Measurements from ENCODE around the gene ADRB2. TPM values are rescaled to one million over a fixed set of nuclear protein-coding genes. Genes with fewer than 3 reads are reported as not detected.

Gene ADRB2
- total RNA-seq, 1 donor from 2014 or later: 0.36 TPM

GRCh38 chr5:148808864-148809642, 17.4 kb upstream of the ADRB2 start:
- Mint-ChIP-seq H3K27me3 (ENCODE audit: unreplicated experiment) (no peaks in the 10 kb centered on the region), H3K4me3 (ENCODE audit: unreplicated experiment) (no peak overlapping the region), H3K27ac (ENCODE audit: unreplicated experiment) (peak overlapping the region; percentile 40), H3K36me3 (ENCODE audit: low read depth, unreplicated experiment) (no peaks in the 10 kb centered on the region), H3K4me1 (ENCODE audit: unreplicated experiment) (peaks cover 39% of the 10 kb centered on the region), H3K9me3 (ENCODE audit: unreplicated experiment) (no peaks in the 10 kb centered on the region)
- TF ChIP-seq CTCF (IDR thresholded peaks at IDR 0.05; ENCODE audit: unreplicated experiment): no peak
- DNase-seq (ENCODE audit: low spot score): no peak

- Mint-ChIP-seq H3K27ac (ENCODE audit: unreplicated experiment) (peak overlapping the region; percentile 12), H3K9me3 (ENCODE audit: unreplicated experiment) (no peaks in the 10 kb centered on the region), H3K4me3 (ENCODE audit: unreplicated experiment) (no peak overlapping the region), H3K36me3 (ENCODE audit: low read depth, unreplicated experiment) (no peaks in the 10 kb centered on the region), H3K4me1 (ENCODE audit: unreplicated experiment) (peaks cover 39% of the 10 kb centered on the region), H3K27me3 (ENCODE audit: unreplicated experiment) (no peaks in the 10 kb centered on the region)
- no peak for DNase-seq (ENCODE audit: low spot score)
- TF ChIP-seq CTCF (IDR thresholded peaks at IDR 0.05; ENCODE audit: unreplicated experiment): no peak
Observed at GRCh38 chr5:148809781-148810524, 16.5 kb upstream of the ADRB2 start.

- no peak overlapping the region for H3K4me3 Mint-ChIP-seq (ENCODE audit: unreplicated experiment)
- H3K27me3 Mint-ChIP-seq (ENCODE audit: unreplicated experiment): no peaks in the 10 kb centered on the region
- H3K27ac Mint-ChIP-seq (ENCODE audit: unreplicated experiment): no peak overlapping the region
- no peak for DNase-seq (ENCODE audit: low spot score)
- peaks cover 33% of the 10 kb centered on the region for H3K4me1 Mint-ChIP-seq (ENCODE audit: unreplicated experiment)
- no peaks in the 10 kb centered on the region for H3K36me3 Mint-ChIP-seq (ENCODE audit: low read depth, unreplicated experiment)
- no peak for TF ChIP-seq CTCF (IDR thresholded peaks at IDR 0.05; ENCODE audit: unreplicated experiment)
- no peaks in the 10 kb centered on the region for H3K9me3 Mint-ChIP-seq (ENCODE audit: unreplicated experiment)
Observed at GRCh38 chr5:148810823-148811222, 15.6 kb upstream of the ADRB2 start.

GRCh38 chr5:148811756-148812155, 14.7 kb upstream of the ADRB2 start:
- Mint-ChIP-seq H3K4me3 (ENCODE audit: unreplicated experiment) (no peak overlapping the region), H3K27me3 (ENCODE audit: unreplicated experiment) (peaks cover 2% of the 10 kb centered on the region), H3K9me3 (ENCODE audit: unreplicated experiment) (no peaks in the 10 kb centered on the region), H3K27ac (ENCODE audit: unreplicated experiment) (no peak overlapping the region), H3K4me1 (ENCODE audit: unreplicated experiment) (peaks cover 35% of the 10 kb centered on the region), H3K36me3 (ENCODE audit: low read depth, unreplicated experiment) (no peaks in the 10 kb centered on the region)
- DNase-seq (ENCODE audit: low spot score): no peak
- TF ChIP-seq CTCF (IDR thresholded peaks at IDR 0.05; ENCODE audit: unreplicated experiment): no peak

GRCh38 chr5:148815086-148815485, 11.3 kb upstream of the ADRB2 start:
- Mint-ChIP-seq H3K36me3 (ENCODE audit: low read depth, unreplicated experiment) (no peaks in the 10 kb centered on the region), H3K4me3 (ENCODE audit: unreplicated experiment) (no peak overlapping the region), H3K4me1 (ENCODE audit: unreplicated experiment) (peaks cover 27% of the 10 kb centered on the region), H3K9me3 (ENCODE audit: unreplicated experiment) (no peaks in the 10 kb centered on the region), H3K27me3 (ENCODE audit: unreplicated experiment) (peaks cover 2% of the 10 kb centered on the region), H3K27ac (ENCODE audit: unreplicated experiment) (no peak overlapping the region)
- no peak for DNase-seq (ENCODE audit: low spot score)
- TF ChIP-seq CTCF (IDR thresholded peaks at IDR 0.05; ENCODE audit: unreplicated experiment): no peak
